GM23248 (cell line): ENCODE measurements around the gene ZNF438. TPM values are rescaled to one million over a fixed set of nuclear protein-coding genes. Genes with fewer than 3 reads are reported as not detected.
A peak's percentile ranks its signal among the peaks of the same experiment; 100 is the strongest.

Experiments used
- DNase-seq: peaks from one replicate; pipeline ENCODE4 v3.0.0-alpha.2; 2015
- H2AFZ ChIP-seq: fragments of 200-600 bp; sonication (generic); 2 replicates; pipeline ENCODE4 v1.6.1; 2016; ENCODE audit warnings: antibody characterized with exemption
- H3F3A ChIP-seq: fragments of 200-600 bp; sonication (generic); 2 replicates; pipeline ENCODE4 v1.6.1; 2016; ENCODE audit warnings: mild to moderate bottlenecking, antibody characterized with exemption, mixed run types; ENCODE audit not compliant: insufficient read depth
- H3K27ac ChIP-seq: fragments of 200-600 bp; sonication (generic); 2 replicates; pipeline ENCODE4 v1.5.1; 2016; ENCODE audit warnings: mild to moderate bottlenecking
- H3K27me3 ChIP-seq: fragments of 200-600 bp; sonication (generic); replicated peaks from 2 replicates; pipeline ENCODE4 v1.6.1; 2016; ENCODE audit warnings: mild to moderate bottlenecking; ENCODE audit not compliant: insufficient read depth
- H3K36me3 ChIP-seq: fragments of 200-600 bp; sonication (generic); 2 replicates; pipeline ENCODE4 v1.6.1; 2016; ENCODE audit warnings: low read depth, mild to moderate bottlenecking
- H3K4me1 ChIP-seq: fragments of 200-600 bp; sonication (generic); 2 replicates; pipeline ENCODE4 v1.6.1; 2016; ENCODE audit warnings: mild to moderate bottlenecking; ENCODE audit not compliant: insufficient read depth
- H3K4me2 ChIP-seq: fragments of 200-600 bp; sonication (generic); one replicate; pipeline ENCODE4 v1.6.1; 2016; ENCODE audit warnings: mild to moderate bottlenecking; ENCODE audit not compliant: unreplicated experiment
- H3K4me3 ChIP-seq: fragments of 200-600 bp; sonication (generic); 2 replicates; pipeline ENCODE4 v1.5.1; 2016; ENCODE audit warnings: mild to moderate bottlenecking
- H3K79me2 ChIP-seq: fragments of 200-600 bp; sonication (generic); 2 replicates; pipeline ENCODE4 v1.6.1; 2016; ENCODE audit warnings: mild to moderate bottlenecking; ENCODE audit not compliant: insufficient read depth
- H3K9ac ChIP-seq: fragments of 200-600 bp; sonication (generic); 2 replicates; pipeline ENCODE4 v1.6.1; 2016; ENCODE audit warnings: mild to moderate bottlenecking
- H3K9me2 ChIP-seq: fragments of 200-600 bp; sonication (generic); 2 replicates; pipeline ENCODE4 v1.6.1; 2016; ENCODE audit warnings: mixed run types, mild to moderate bottlenecking, moderate library complexity; ENCODE audit not compliant: insufficient read depth
- H3K9me3 ChIP-seq: fragments of 200-600 bp; sonication (generic); one replicate; pipeline ENCODE4 v1.6.1; 2017; ENCODE audit warnings: low read depth
- H4K20me1 ChIP-seq: fragments of 200-600 bp; sonication (generic); 2 replicates; pipeline ENCODE4 v1.6.0; 2016; ENCODE audit not compliant: insufficient read depth
- EZH2 ChIP-seq: fragments of 200-600 bp; sonication (generic); IDR thresholded peaks from 2 replicates; pipeline ENCODE4 v1.6.1; 2018; ENCODE audit warnings: antibody characterized with exemption, mild to moderate bottlenecking; ENCODE audit not compliant: insufficient read depth, poor library complexity, severe bottlenecking
- EZH2phosphoT487 ChIP-seq: fragments of 200-600 bp; sonication (generic); IDR thresholded peaks from 2 replicates; pipeline ENCODE4 v1.6.1; 2018; ENCODE audit warnings: antibody characterized with exemption, moderate library complexity, mild to moderate bottlenecking, low read depth; ENCODE audit not compliant: insufficient read depth
- WGBS, 2 experiments: methylation state at CpG; one replicate each; pipeline ENCODE4 v1.1.6; 2015 to 2017; ENCODE audit warnings: low lambda C conversion rate in 2 of 2, low coverage in 1 of 2; ENCODE audit errors: missing lambda C conversion rate in 2 of 2; 5-methylcytosine and 5-hydroxymethylcytosine counted together
- in situ Hi-C: fragments of 300-500 bp; cut with MboI; formaldehyde crosslinking; loops from 2 replicates; pipeline ENCODE4 v1.15.0; 2020
- polyA plus RNA-seq: library from polyadenylated mRNA; unstranded; fragments of >200 nt; fragmentation: Nextera tagmentation; extraction: Ambion mirVana; gene quantifications from 2 replicates; pipeline ENCODE4 v1.2.1, GENCODE V29; 2016
- total RNA-seq: library from RNA; depleted of rRNA; stranded (reverse); fragments of >200 nt; shearing (Covaris generic); gene quantifications from 2 replicates; pipeline ENCODE4 v1.2.3, GENCODE V29; 2014

Gene ZNF438
- total and polyA plus RNA-seq, 2 experiments from 2014 or later: 2.9 to 4.1 TPM

DNA sequence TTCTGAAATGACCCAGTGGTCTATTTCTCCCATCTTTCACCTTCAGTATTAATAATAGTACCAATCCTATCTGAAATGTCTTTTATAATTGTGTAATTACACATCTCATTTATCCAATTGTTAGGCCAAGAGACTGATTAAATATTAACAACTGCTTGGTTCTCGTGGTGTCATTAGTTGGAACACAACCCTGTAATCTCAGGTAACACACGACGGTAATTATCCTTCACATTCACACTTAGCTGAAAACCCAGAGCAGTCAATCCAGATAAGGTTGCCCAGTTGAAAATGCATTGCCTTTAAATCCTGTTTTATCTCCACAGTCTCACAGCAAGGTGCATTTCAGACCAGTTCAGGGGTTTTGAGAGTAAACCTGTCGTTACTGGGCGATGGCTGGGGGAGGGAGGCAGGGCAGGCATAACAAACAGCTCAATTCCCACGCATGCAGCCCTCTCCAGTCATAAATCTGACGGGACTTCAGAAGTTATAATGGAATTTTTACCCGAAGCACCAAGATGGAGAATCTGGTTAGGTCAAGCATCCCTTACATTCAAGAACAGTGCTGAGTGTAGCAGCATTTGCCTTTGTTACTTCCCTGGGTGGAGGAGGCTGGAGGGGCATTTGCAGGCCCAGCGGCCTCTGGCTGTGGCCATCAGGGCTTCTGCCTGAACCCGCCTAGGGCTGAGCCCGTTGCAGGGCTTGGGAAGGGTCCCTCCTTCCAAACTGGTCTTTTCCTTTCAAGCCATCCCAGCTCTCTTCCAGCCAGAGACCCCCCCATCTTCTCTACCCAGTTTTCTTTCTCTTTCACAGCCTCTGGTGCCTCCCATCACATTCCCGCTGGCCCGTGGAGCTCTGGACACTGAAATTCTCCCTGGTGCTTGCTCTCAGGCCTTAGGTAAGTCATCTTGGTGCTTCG is 201.1 kb downstream of the ZNF438 start:
- no peak for DNase-seq
- WGBS, 2 experiments: 82 to 84% methylated on average over 14 of the region's 14 CpGs
- Histone ChIP-seq H2AFZ (no peak overlapping the region), H3K9me3 (no peaks in the 10 kb centered on the region), H3K9me2 (no peaks in the 10 kb centered on the region), H4K20me1 (no peaks in the 10 kb centered on the region), H3K4me2 (no peak overlapping the region), H3K4me1 (peaks cover 19% of the 10 kb centered on the region), H3K36me3 (no peaks in the 10 kb centered on the region), H3K27me3 (no peaks in the 10 kb centered on the region), H3K27ac (no peak overlapping the region), H3K4me3 (no peak overlapping the region), H3F3A (no peaks in the 10 kb centered on the region), H3K79me2 (no peaks in the 10 kb centered on the region), H3K9ac (no peak overlapping the region)
- TF ChIP-seq EZH2: no peak
- no peak for TF ChIP-seq EZH2phosphoT487
- in situ Hi-C loops: no loop called here

DNA sequence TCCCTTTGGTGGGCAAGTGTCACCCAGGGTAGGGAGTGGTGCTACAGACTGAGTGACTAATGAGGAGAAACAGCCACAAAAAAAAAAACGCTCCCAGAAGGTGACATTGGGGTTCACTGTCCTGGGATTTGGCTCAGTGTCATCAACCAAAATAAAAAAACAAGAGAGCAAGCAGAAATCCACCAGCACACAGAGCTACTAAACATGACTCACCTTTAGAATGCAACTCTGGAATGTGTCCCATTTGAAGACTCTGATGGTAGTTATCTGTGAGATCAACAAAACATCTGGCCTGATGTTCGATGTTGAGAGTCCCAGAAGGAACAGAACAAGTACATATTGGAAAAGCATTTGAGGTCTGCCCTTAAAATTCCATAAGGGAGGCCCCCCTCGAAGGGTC is 201.8 kb downstream of the ZNF438 start:
- no peaks in the 10 kb centered on the region for H3K36me3 ChIP-seq
- H3K9me3 ChIP-seq: no peaks in the 10 kb centered on the region
- H3K79me2 ChIP-seq: no peaks in the 10 kb centered on the region
- no peaks in the 10 kb centered on the region for H4K20me1 ChIP-seq
- no peak overlapping the region for H3K9ac ChIP-seq
- WGBS, 2 experiments: 2 to 8% methylated on average over 3 of the region's 3 CpGs
- H2AFZ ChIP-seq: no peak overlapping the region
- peaks cover 19% of the 10 kb centered on the region for H3K4me1 ChIP-seq
- H3K4me2 ChIP-seq: peak overlapping the region; percentile 22
- H3K9me2 ChIP-seq: no peaks in the 10 kb centered on the region
- in situ Hi-C loops: no loop called here
- no peak overlapping the region for H3K27ac ChIP-seq
- no peak for TF ChIP-seq EZH2
- TF ChIP-seq EZH2phosphoT487: no peak
- H3F3A ChIP-seq: no peaks in the 10 kb centered on the region
- H3K27me3 ChIP-seq: no peaks in the 10 kb centered on the region
- DNase-seq: peak; percentile 78
- H3K4me3 ChIP-seq: no peak overlapping the region

DNA sequence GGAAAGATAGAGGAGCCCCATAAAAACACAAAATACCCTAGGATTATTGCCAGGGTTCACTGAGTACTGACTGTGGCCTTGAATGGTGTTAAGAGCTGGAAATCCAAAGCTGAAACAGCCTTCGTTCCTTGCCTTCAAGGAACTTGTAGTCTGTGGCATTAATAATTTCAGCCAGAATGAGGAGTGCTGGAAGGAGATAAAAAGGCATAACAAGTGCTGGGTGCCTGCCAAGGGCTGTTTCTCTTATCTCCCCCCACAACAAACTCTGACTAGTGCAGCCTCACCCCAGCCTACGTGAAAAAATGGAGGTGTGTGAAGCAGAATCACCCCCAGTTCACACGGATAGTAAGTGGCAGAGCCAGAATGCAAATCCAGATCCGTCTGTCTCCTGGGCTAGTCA is 203.0 kb downstream of the ZNF438 start:
- H3K27ac ChIP-seq: no peak overlapping the region
- no peak for DNase-seq
- no peaks in the 10 kb centered on the region for H3K79me2 ChIP-seq
- no peak overlapping the region for H2AFZ ChIP-seq
- 91 to 93% methylated on average over 4 of the region's 4 CpGs for WGBS, 2 experiments
- peaks cover 19% of the 10 kb centered on the region for H3K4me1 ChIP-seq
- no peaks in the 10 kb centered on the region for H3K9me3 ChIP-seq
- no peaks in the 10 kb centered on the region for H4K20me1 ChIP-seq
- no peaks in the 10 kb centered on the region for H3K27me3 ChIP-seq
- no peak overlapping the region for H3K4me2 ChIP-seq
- no peaks in the 10 kb centered on the region for H3K9me2 ChIP-seq
- TF ChIP-seq EZH2 (no peak), EZH2phosphoT487 (no peak)
- in situ Hi-C loops: no loop called here
- H3F3A ChIP-seq: no peaks in the 10 kb centered on the region
- no peak overlapping the region for H3K9ac ChIP-seq
- H3K36me3 ChIP-seq: no peaks in the 10 kb centered on the region
- no peak overlapping the region for H3K4me3 ChIP-seq

DNA sequence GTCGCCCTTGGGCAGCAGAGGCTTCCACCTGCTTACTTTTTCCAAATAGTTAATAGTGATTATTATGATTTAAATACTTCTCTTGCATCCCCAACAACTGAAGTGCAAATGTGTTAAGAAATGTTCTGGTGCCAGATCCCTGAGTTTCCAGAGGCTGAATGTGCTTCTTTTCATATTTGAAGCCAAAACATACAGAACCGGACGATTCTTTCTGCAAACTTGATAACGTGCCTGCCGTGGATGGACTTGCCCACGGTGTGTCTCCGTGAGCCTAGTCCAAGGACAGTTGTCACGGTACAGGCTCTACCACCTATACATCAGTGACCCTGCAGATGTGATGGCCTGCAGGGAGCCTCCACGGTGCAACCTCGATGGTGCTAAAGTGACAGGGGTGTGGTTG is 203.5 kb downstream of the ZNF438 start:
- H3K4me3 ChIP-seq: no peak overlapping the region
- no peak overlapping the region for H3K9ac ChIP-seq
- no peak overlapping the region for H2AFZ ChIP-seq
- H3K36me3 ChIP-seq: no peaks in the 10 kb centered on the region
- WGBS, 2 experiments: 18 to 24% methylated on average over 10 of the region's 10 CpGs
- DNase-seq: no peak
- no peaks in the 10 kb centered on the region for H3K27me3 ChIP-seq
- in situ Hi-C loops: no loop called here
- no peaks in the 10 kb centered on the region for H3K9me2 ChIP-seq
- H4K20me1 ChIP-seq: no peaks in the 10 kb centered on the region
- no peaks in the 10 kb centered on the region for H3K79me2 ChIP-seq
- H3K9me3 ChIP-seq: no peaks in the 10 kb centered on the region
- H3K27ac ChIP-seq: no peak overlapping the region
- H3F3A ChIP-seq: no peaks in the 10 kb centered on the region
- TF ChIP-seq EZH2phosphoT487 (no peak), EZH2 (no peak)
- H3K4me2 ChIP-seq: no peak overlapping the region
- peaks cover 19% of the 10 kb centered on the region for H3K4me1 ChIP-seq
